Hepatocyte (in vitro differentiated cells): Measurements from ENCODE around the gene MACROH2A2. TPM values are rescaled to one million over a fixed set of nuclear protein-coding genes. Genes with fewer than 3 reads are reported as not detected.
A peak's percentile ranks its signal among the peaks of the same experiment; 100 is the strongest.

Experiments
- DNase-seq: peaks from one replicate; pipeline ENCODE4 v3.0.0-alpha.2; 2016; ENCODE audit warnings: low spot score
- H2AFZ ChIP-seq: fragments of 200-600 bp; sonication (generic); 2 replicates; pipeline ENCODE4 v1.6.0; 2016; ENCODE audit warnings: antibody characterized with exemption, mild to moderate bottlenecking
- H3K27ac ChIP-seq: fragments of 200-600 bp; sonication (generic); 2 replicates; pipeline ENCODE4 v1.5.1; 2016; ENCODE audit warnings: mild to moderate bottlenecking
- H3K27me3 ChIP-seq: fragments of 200-600 bp; sonication (generic); 2 replicates; pipeline ENCODE4 v1.6.1; 2016
- H3K36me3 ChIP-seq: fragments of 200-600 bp; sonication (generic); replicated peaks from 2 replicates; pipeline ENCODE4 v1.5.1; 2016; ENCODE audit warnings: low read depth; ENCODE audit not compliant: insufficient read depth
- H3K4me1 ChIP-seq: fragments of 200-600 bp; sonication (generic); 2 replicates; pipeline ENCODE4 v1.5.1; 2016; ENCODE audit warnings: mild to moderate bottlenecking, moderate library complexity; ENCODE audit not compliant: insufficient read depth
- H3K4me2 ChIP-seq: fragments of 200-600 bp; sonication (generic); 2 replicates; pipeline ENCODE4 v1.6.0; 2016
- H3K4me3 ChIP-seq: fragments of 200-600 bp; sonication (generic); 2 replicates; pipeline ENCODE4 v1.5.1; 2016; ENCODE audit warnings: mild to moderate bottlenecking
- H3K79me2 ChIP-seq: fragments of 200-600 bp; sonication (generic); 2 replicates; pipeline ENCODE4 v1.6.0; 2017; ENCODE audit warnings: mild to moderate bottlenecking
- H3K9me2 ChIP-seq: fragments of 200-600 bp; sonication (generic); replicated peaks from 2 replicates; pipeline ENCODE4 v1.6.0; 2017; ENCODE audit warnings: mild to moderate bottlenecking; ENCODE audit not compliant: insufficient read depth
- H3K9me3 ChIP-seq: fragments of 200-600 bp; sonication (generic); 2 replicates; pipeline ENCODE4 v1.5.1; 2016; ENCODE audit warnings: low read depth, mild to moderate bottlenecking
- H4K20me1 ChIP-seq: fragments of 200-600 bp; sonication (generic); 2 replicates; pipeline ENCODE4 v1.6.0; 2016; ENCODE audit warnings: mild to moderate bottlenecking; ENCODE audit not compliant: insufficient read depth, poor library complexity, severe bottlenecking
- CTCF ChIP-seq: fragments of 200-600 bp; sonication (generic); IDR thresholded peaks from 2 replicates; pipeline ENCODE4 v1.5.1; 2016; ENCODE audit warnings: antibody characterized with exemption, mild to moderate bottlenecking; ENCODE audit not compliant: poor library complexity
- EZH2 ChIP-seq: fragments of 200-600 bp; sonication (generic); IDR thresholded peaks from 2 replicates; pipeline ENCODE4 v1.6.1; 2016; ENCODE audit warnings: antibody characterized with exemption, mild to moderate bottlenecking, borderline replicate concordance
- EZH2phosphoT487 ChIP-seq: fragments of 200-600 bp; sonication (generic); IDR thresholded peaks from one replicate; pipeline ENCODE4 v1.6.1; 2018; ENCODE audit warnings: antibody characterized with exemption, mild to moderate bottlenecking, low read depth, moderate library complexity; ENCODE audit not compliant: unreplicated experiment, severe bottlenecking
- WGBS: methylation state at CpG from one replicate; pipeline ENCODE4 v1.1.6; 2016; ENCODE audit warnings: low lambda C conversion rate; ENCODE audit errors: missing lambda C conversion rate; 5-methylcytosine and 5-hydroxymethylcytosine counted together
- polyA plus RNA-seq: library from polyadenylated mRNA; unstranded; fragments of >200 nt; fragmentation: Nextera tagmentation; extraction: Ambion mirVana; gene quantifications from 2 replicates; pipeline ENCODE4 v1.2.1, GENCODE V29; 2016
- total RNA-seq: library from RNA; depleted of rRNA; stranded (reverse); fragments of >200 nt; gene quantifications from 2 replicates; pipeline ENCODE4 v1.2.3, GENCODE V29; 2014

The MACROH2A2 gene
- total and polyA plus RNA-seq, 2 experiments from 2014 or later, result 45.7 to 47.2 TPM

- Histone ChIP-seq H3K9me2 (no peaks in the 10 kb centered on the region), H3K4me3 (peak within 1 kb of the TSS; percentile 75), H3K9me3 (no peaks in the 10 kb centered on the region), H3K79me2 (peaks cover 5% of the 10 kb centered on the region), H3K4me1 (peaks cover 9% of the 10 kb centered on the region), H3K27ac (peak within 1 kb of the TSS; percentile 91), H3K36me3 (no peaks in the 10 kb centered on the region), H4K20me1 (no peaks in the 10 kb centered on the region), H3K27me3 (no peaks in the 10 kb centered on the region), H3K4me2 (peak within 1 kb of the TSS; percentile 92), H2AFZ (peak within 1 kb of the TSS; percentile 88)
- TF ChIP-seq EZH2phosphoT487, result no peak
- no peak for TF ChIP-seq EZH2
- peak; percentile 10 for TF ChIP-seq CTCF
- WGBS, result 12% methylated on average over 65 of the region's 80 CpGs
- DNase-seq, result peak; percentile 94
Observed at GRCh38 chr10:70132098-70133029, 79.7 kb downstream of the MACROH2A2 start, which contains the start of gene AIFM2. AIFM2 (minus strand) TSS chr10:70132825; CDS start chr10:70124084, 8,741 bp downstream.

- Histone ChIP-seq H3K4me2 (no peak overlapping the region), H3K9me3 (no peaks in the 10 kb centered on the region), H3K27ac (no peak overlapping the region), H3K4me3 (no peak overlapping the region), H3K27me3 (no peaks in the 10 kb centered on the region), H4K20me1 (no peaks in the 10 kb centered on the region), H3K79me2 (peaks cover 2% of the 10 kb centered on the region), H3K36me3 (no peaks in the 10 kb centered on the region), H2AFZ (no peak overlapping the region), H3K9me2 (no peaks in the 10 kb centered on the region), H3K4me1 (peaks cover 9% of the 10 kb centered on the region)
- 100% methylated on average over 3 of the region's 3 CpGs for WGBS
- TF ChIP-seq CTCF (no peak), EZH2phosphoT487 (no peak), EZH2 (no peak)
- DNase-seq, result no peak
Observed at GRCh38 chr10:70135046-70135445, 82.4 kb downstream of the MACROH2A2 start.

- Histone ChIP-seq H3K4me3 (no peak overlapping the region), H3K4me2 (no peak overlapping the region), H4K20me1 (no peaks in the 10 kb centered on the region), H3K9me3 (no peaks in the 10 kb centered on the region), H3K36me3 (no peaks in the 10 kb centered on the region), H3K79me2 (no peaks in the 10 kb centered on the region), H2AFZ (no peak overlapping the region), H3K9me2 (no peaks in the 10 kb centered on the region), H3K4me1 (peaks cover 9% of the 10 kb centered on the region), H3K27me3 (no peaks in the 10 kb centered on the region), H3K27ac (no peak overlapping the region)
- 81% methylated on average over 7 of the region's 7 CpGs for WGBS
- no peak for DNase-seq
- TF ChIP-seq EZH2 (no peak), EZH2phosphoT487 (no peak), CTCF (no peak)
Observed at GRCh38 chr10:70135684-70136083, 83.0 kb downstream of the MACROH2A2 start.
